GM21723 (cell line): ENCODE data around the gene ARHGAP28.
"Not testable (repeated sequence)": the region's sequence is repeated elsewhere in the genome, so short reads cannot be mapped to it uniquely, and the experiment has no call there.

Source experiments
- ATAC-seq: cut with Tn5 transposase; IDR thresholded peaks from one replicate; pipeline ENCODE4 v1.9.1; 2021; ENCODE audit warnings: mild to moderate bottlenecking, moderate library complexity; ENCODE audit not compliant: unreplicated experiment

The ARHGAP28 gene

GRCh38 chr18:6814882-6815425 lies 85.4 kb downstream of the ARHGAP28 start:
- no peak for ATAC-seq

GRCh38 chr18:6816154-6816553 lies 86.6 kb downstream of the ARHGAP28 start:
- ATAC-seq = no peak

- no peak for ATAC-seq
Observed at GRCh38 chr18:6819332-6819731, 89.8 kb downstream of the ARHGAP28 start.

- ATAC-seq = no peak
Observed at GRCh38 chr18:6820314-6820713, 90.8 kb downstream of the ARHGAP28 start.

DNA sequence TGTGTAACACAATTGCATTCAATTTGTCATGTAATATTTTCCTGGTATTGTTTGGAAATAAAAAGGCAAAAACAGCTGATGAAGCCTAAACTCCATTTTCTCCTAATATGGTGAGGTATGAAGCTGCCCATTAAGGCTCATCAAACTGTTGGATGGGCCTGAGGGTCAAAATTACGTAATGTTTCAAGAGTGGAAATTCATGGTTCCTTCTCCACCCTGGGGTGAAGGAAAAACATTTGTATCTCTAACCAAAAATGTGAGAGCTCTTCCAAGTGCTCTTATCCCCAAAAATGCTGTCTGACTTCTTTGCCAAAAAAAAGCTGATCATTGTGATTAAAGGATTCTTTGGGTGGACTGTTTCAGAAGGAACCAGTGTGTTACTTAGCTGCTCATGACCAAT lies 91.8 kb downstream of the ARHGAP28 start:
- ATAC-seq = no peak

DNA sequence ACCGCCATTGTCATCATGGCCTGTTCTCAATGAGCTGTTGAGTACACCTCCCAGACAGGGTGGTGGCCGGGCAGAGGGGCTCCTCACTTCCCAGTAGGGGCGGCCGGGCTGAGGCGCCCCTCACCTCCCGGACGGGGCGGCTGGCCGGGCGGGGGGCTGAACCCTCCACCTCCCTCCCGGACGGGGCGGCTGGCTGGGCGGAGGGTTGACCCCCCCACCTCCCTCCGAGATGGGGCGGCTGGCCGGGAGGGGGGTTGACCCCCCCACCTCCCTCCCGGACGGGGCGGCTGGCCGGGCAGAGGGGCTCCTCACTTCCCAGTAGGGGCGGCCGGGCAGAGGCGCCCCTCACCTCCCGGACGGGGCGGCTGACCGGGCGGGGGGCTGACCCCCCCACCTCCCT lies 97.6 kb downstream of the ARHGAP28 start:
- ATAC-seq = not testable (repeated sequence)

DNA sequence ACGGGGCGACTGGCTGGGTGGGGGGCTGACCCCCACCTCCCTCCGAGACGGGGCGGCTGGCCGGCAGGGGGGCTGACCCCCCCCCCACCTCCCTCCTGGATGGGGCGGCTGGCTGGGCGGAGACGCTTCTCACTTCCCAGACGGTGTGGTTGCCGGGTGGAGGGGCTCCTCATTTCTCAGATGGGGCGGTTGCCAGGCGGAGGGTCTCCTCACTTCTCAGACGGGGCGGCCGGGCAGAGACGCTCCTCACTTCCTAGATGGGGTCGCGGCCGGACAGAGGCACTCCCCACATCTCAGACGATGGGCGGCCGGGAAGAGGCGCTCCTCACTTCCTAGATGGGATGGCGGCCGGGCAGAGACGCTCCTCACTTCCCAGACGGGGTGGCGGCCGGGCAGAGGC lies 98.0 kb downstream of the ARHGAP28 start:
- not testable (repeated sequence) for ATAC-seq

GRCh38 chr18:6830916-6831315 lies 101.4 kb downstream of the ARHGAP28 start:
- ATAC-seq = no peak

DNA sequence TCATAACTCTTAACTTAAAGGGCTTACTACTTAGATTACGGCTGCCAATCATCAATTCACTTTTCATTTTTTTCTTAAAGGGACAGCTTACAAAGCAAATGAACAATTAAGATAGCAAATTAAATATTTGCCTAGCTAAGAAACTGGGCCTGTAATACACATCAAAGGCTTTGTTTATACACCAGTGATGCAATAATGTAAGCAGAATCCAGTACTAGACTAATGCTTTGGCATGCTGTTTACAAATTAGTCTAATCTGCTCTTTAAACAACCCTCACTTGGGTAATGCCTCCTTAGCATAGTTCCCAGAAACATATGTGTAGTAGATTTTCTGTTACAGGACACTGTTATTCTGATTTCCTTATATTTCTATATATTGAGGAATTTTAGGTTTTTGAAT lies 105.8 kb downstream of the ARHGAP28 start:
- ATAC-seq = no peak

DNA sequence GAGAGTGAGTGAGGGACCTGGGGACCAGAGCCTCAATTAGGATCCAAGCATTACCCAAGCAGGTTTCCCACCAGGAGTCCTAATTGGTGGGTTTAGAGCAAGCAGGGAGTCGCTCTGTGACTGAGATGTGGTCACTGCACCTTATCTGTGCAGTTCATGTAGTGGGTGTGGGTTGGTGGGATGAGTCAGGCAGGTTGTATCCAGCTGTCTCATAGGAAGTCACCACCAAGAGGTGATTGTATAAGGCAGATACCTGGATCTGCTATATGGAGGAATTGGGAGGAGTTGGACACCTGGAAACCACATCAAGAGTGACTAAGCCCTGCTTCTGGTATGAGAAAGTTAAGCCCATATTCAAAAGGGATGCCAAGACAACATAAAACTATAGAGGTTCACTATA lies 106.8 kb downstream of the ARHGAP28 start:
- no peak for ATAC-seq

- ATAC-seq = no peak
Observed at GRCh38 chr18:6837904-6838303, 108.4 kb downstream of the ARHGAP28 start.

DNA sequence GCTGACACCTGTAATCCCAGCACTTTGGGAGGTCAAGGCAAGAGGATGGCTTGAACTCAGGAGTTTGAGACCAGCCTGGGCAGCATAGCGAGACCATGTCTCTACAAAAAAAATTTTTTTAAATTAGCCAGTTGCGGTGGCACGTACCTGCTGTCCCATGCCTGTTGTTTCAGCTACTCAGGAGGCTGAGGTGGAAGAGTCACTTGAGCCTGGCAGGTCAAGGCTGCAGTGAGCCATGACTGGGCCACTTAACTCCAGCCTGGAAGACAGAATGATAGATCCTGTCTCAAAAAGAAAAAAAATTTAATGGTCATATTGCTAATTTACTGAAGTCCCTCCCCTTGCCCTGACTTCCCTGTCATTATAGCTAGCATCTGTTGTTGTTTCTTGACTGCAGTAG lies 112.6 kb downstream of the ARHGAP28 start:
- no peak for ATAC-seq

- no peak for ATAC-seq
Observed at GRCh38 chr18:6843308-6843707, 113.8 kb downstream of the ARHGAP28 start.

DNA sequence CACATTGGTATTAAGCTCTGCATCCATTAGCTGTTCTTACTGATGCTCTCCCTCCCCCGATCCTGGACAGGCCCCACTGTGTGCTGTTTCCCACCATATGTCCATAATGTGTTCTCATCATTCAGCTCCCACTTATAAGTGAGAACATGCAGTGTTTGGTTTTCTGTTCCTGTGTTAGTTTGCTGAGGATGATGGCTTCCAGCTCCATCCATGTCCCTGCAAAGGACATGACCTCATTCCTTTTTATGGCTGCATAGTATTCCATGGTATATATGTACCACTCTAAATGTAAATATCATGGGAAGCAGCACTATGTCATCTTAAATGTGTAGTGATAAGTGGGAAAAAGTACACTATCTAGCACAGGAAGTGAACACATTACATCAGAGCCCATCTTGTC lies 116.0 kb downstream of the ARHGAP28 start:
- not testable (repeated sequence) for ATAC-seq

- no peak for ATAC-seq
Observed at GRCh38 chr18:6850396-6850795, 120.9 kb downstream of the ARHGAP28 start.

DNA sequence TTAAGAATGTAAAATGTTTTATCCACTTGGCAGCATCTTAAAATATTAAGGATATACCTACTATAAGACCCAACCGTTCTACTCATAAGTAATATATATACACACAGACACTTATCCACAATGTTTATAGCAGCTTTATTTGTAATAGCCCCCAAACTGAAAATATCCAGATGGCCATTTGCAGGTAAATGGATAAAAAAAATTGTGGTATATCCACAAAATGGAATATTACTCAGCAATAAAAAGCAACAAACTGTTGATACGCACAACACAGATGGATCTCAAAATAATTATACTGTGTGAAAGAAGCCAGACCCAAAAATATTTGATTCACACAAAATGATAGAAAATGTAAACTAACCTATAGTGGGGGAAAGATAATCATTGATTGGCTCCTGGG lies 122.0 kb downstream of the ARHGAP28 start:
- no peak for ATAC-seq

DNA sequence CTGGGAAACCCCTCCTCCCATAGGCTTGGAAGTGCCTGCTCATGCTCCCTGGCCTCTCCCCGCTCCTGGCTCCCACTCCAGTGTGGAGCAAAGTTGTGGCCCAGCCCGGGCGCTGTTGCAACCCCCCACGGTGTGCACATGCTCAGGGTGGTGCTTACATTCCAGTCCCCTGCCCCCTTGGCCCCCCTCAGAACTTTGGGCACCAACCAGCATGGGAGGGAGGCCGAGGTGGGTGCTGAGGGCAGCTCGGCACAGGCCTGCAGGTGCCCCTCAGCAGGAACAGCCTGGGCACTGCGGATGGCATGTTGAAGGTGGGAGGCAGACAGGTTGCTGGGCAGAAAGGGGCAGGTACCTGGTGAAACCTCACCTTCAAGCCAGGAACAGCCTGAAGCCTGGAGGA lies 125.3 kb downstream of the ARHGAP28 start:
- no peak for ATAC-seq

DNA sequence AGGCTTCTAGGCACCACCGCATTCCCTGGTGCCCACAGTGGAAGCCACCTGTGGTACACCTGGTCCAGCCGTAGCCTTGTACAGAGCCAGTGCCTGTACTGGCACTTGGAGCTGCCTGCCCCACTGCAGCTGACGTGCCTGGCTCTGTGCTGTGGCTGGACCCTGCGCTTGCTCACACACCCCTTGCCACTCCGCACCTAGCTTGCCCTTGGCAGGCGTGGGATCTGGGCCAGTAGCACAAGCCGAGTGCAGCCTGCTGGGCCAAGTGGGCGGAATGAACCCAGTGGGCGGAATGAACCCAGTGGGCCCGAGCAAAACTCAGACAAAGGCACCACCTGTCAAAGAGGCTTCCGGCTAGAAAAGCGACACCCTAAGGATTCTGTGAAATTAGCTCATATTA lies 126.3 kb downstream of the ARHGAP28 start:
- no peak for ATAC-seq

- ATAC-seq = no peak
Observed at GRCh38 chr18:6857300-6857699, 127.8 kb downstream of the ARHGAP28 start.

GRCh38 chr18:6859676-6860422 lies 130.3 kb downstream of the ARHGAP28 start:
- no peak for ATAC-seq

- ATAC-seq = no peak
Observed at GRCh38 chr18:6860804-6861448, 131.4 kb downstream of the ARHGAP28 start.

- no peak for ATAC-seq
Observed at GRCh38 chr18:6865251-6865650, 135.7 kb downstream of the ARHGAP28 start.
